ENCODE data around the gene IGSF22. TPM values are rescaled to one million over a fixed set of nuclear protein-coding genes. Genes with fewer than 3 reads are reported as not detected.

IGSF22 gene
- total and polyA plus RNA-seq, 9 of the 15 experiments (the other 6 are each of a cell fraction or from before 2014, with no cell fraction given) = not detected

- no peak for TF ChIP-seq ZBTB49 (CRISPR knock-in tag; IDR thresholded peaks at IDR 0.05; ENCODE audit: borderline replicate concordance)
These were observed 15.4 kb downstream of the IGSF22 start (continued) for GRCh38 chr11:18710545-18710944.

- Histone ChIP-seq H3K9me3 (replicated peaks; ENCODE audit: control insufficient read depth, insufficient read depth, low read depth, low read length) (no peaks in the 10 kb centered on the region), H3K79me2 (ENCODE audit: control insufficient read depth, insufficient read depth, low read length) (no peaks in the 10 kb centered on the region), H3K27me3 (ENCODE audit: control insufficient read depth in 2 of 2, insufficient read depth in 2 of 2, low read length in 2 of 2) (peaks cover 30 to 77% of the 10 kb centered on the region in 2 experiments; a peak in 4 of 5 replicates), H3K4me1 (replicated peaks in 1 of 2; ENCODE audit: control insufficient read depth in 2 of 2, insufficient read depth in 2 of 2, low read length in 2 of 2) (peaks cover 4 to 7% of the 10 kb centered on the region in 2 experiments; a peak in 4 of 5 replicates), H3K9me1 (ENCODE audit: control insufficient read depth, insufficient read depth, low read length) (no peaks in the 10 kb centered on the region), H3K27ac (ENCODE audit: extremely low read depth, low read depth, low read length) (no peak overlapping the region), H4K20me1 (replicated peaks; ENCODE audit: control insufficient read depth, insufficient read depth, low read length) (no peaks in the 10 kb centered on the region), H2AFZ (ENCODE audit: low read depth, low read length) (no peak overlapping the region), H3K4me2 (ENCODE audit: insufficient read depth, low read length) (no peak overlapping the region), H3K36me3 (ENCODE audit: control insufficient read depth, insufficient read depth, low read length) (no peaks in the 10 kb centered on the region), H3K4me3 (no peak overlapping the region), H3K9ac (ENCODE audit: insufficient read depth in 1 of 2, low read depth in 2 of 2, low read length in 2 of 2) (no peak overlapping the region)
- FAIRE-seq = no peak
- TF ChIP-seq RBM25 (IDR thresholded peaks at IDR 0.05; ENCODE audit: low read depth, low read length, severe bottlenecking) = no peak
- no peak for TF ChIP-seq SRSF9 (IDR thresholded peaks at IDR 0.05; ENCODE audit: borderline replicate concordance, low read depth, low read length)
- TF ChIP-seq, protein P1, sequence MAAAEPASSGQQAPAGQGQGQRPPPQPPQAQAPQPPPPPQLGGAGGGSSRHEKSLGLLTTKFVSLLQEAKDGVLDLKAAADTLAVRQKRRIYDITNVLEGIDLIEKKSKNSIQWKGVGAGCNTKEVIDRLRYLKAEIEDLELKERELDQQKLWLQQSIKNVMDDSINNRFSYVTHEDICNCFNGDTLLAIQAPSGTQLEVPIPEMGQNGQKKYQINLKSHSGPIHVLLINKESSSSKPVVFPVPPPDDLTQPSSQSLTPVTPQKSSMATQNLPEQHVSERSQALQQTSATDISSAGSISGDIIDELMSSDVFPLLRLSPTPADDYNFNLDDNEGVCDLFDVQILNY (CRISPR knock-in tag; IDR thresholded peaks at IDR 0.05) = no peak
- no peak for TF ChIP-seq SPI1 (IDR thresholded peaks at IDR 0.05; ENCODE audit: borderline replicate concordance, low read depth, low read length)
- no peak for TF ChIP-seq HNRNPK (IDR thresholded peaks at IDR 0.05; ENCODE audit: low read depth, low read length, poor library complexity, severe bottlenecking)
- no peak for TF ChIP-seq ZNF133 (CRISPR knock-in tag; IDR thresholded peaks at IDR 0.05)
- no peak for TF ChIP-seq SIN3A (IDR thresholded peaks at IDR 0.05; ENCODE audit: borderline replicate concordance in 2 of 2, control insufficient read depth in 1 of 2, low read depth in 2 of 2, low read length in 2 of 2)
- TF ChIP-seq KLF1 (tag; IDR thresholded peaks at IDR 0.05) = no peak
- TF ChIP-seq CTBP1 (IDR thresholded peaks at IDR 0.05; ENCODE audit: borderline replicate concordance) = no peak
- POLR2A ChIA-PET = no interaction called here
- in situ Hi-C loops (cut with MboI) = no loop called here
- CTCF ChIA-PET (ENCODE audit: low intra/inter-chr PET ratio) = no interaction called here
- BruUV-seq (replicated peaks) = no TSS peak
- DNase-seq (ENCODE audit: extremely low read depth in 1 of 4, low spot score in 3 of 4) = no peak
- intact Hi-C loops (cut with micrococcal nuclease) = no loop called here
- ATAC-seq = no peak
- WGBS (ENCODE audit: insufficient coverage, low coverage, missing lambda C conversion rate) = 0% methylated on average over 4 of the region's 4 CpGs
These were observed 16.6 kb downstream of the IGSF22 start for GRCh38 chr11:18709414-18709813.

Measured in K562 (cell line).